GM18870 (cell line): ENCODE results near the gene LTN1.

ENCODE experiments used
- ATAC-seq: cut with Tn5 transposase; IDR thresholded peaks from one replicate; pipeline ENCODE4 v1.9.1; 2021; ENCODE audit warnings: moderate library complexity; ENCODE audit not compliant: unreplicated experiment

LTN1 gene

DNA sequence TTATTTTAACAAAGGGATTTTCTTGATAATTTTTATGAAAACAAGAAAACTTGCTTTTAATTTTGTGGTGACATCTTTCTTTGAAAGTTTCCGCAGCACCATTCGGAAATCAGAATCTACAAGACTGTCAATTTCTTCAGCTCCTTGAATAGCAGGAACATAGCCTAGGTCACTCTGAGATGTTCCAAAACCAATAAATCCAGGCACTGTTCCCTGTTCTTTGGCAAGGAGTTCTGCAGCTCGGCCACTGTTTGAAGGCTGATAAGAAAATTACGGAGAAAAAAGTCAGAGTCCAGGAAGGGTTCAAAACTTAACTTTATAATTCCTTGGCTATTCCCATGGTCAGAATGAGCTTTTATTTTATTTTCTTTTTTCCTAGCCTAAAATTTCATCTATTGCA, 6.0 kb downstream of the LTN1 start:
- ATAC-seq: no peak

DNA sequence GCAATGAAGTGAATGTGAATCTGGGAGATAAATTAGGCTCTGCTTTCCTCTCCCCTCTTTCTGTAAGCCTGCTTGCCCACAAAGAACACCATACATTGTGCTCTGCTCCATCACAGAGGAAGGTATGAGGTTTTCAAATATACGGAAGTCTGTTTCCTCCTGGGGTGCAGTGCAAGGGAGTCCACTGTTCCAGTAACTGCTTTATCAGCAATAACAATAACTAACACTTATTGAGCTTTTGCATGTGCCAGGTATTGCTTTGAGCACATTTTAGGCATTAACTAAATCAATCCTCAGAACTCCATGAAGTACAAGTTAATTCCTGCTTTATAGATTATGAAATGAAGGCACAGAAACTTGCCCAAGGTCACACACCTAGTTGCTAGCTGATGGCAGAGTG, 10.0 kb downstream of the LTN1 start:
- ATAC-seq: no peak

DNA sequence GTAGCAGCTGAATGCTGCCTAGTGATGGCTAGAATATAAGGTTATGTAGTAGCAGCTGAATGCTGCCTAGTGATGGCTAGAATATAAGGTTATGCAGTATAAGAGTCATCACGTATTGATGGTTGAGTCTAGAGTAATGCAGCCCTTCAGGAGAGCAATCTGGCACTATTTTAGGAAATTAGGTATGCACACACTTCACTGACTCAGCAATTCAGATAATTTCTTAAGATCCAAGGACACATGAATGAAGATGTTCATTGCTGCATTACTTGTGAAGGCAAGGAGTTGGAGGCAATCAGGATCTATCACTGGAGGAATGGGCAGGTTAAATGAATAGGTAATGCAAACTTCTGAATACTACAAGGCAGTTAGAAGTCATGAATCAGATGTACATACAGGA, 13.6 kb downstream of the LTN1 start:
- no peak for ATAC-seq

DNA sequence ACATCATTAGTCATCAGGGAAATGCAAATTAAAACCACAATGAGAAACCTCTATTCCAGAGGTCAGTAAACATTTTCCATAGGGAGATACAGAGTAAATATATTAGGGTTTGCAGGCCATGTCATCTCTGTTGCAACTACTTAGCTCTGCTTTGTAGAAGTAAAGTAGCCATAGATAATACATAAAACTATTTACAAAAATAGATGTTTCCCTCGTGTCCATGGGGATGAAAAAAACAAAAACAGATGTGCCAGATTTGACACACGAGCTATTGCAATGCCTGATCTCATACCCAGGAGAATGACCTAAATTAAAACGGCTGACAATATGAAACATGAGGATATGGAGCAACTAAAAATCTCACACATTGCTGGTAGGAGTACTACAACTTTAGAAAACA, 17.3 kb downstream of the LTN1 start:
- ATAC-seq: no peak

DNA sequence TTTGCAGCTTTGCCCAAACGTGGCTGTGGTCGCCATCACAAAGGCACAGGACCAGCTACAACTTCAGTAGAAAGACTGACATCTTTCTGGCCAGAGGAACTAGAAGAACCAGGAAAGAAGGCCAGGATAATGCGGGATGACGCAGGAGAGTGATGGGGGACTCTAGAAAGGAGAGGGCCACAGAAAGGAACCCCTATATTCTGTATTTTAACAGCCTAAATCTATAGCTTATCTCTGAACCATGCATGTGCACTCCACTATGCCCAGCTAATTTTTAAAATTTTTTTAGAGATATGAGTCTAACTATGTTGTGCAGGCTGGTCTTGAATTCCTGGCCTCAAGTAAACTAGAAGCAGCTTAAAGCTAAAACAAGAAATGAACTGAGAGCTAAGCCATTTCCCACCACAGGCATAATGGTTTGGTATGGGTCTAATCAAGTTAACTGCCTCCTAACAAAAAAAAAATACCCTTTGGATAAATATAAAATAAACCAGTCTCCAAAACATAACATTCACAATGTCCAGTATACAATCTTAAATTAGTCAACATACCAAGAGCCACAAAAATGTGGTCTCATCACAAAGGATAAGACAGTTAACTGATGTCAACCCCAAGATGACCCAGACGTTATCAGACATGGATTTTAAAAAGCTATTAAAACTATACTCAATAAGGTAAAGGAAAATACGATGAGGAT, 18.0 kb downstream of the LTN1 start:
- no peak for ATAC-seq

DNA sequence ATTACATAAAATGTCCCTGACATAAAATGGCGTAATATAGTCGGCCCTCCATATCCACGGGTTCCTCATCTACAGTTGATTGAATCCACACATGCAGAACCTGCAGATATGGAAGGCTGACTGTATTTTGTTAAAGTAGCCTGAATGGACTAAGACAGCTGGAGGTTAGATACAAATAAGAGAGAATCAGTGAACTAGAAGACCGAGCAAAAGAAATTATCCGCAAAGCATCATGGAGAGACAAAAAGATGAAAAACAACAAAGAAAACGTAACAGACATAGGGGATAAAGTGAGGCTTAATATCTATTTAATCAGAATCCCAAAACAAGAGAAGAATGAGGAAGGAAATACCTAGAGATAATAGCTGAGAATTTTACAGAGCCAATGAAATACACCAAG, 20.3 kb downstream of the LTN1 start:
- ATAC-seq: no peak

DNA sequence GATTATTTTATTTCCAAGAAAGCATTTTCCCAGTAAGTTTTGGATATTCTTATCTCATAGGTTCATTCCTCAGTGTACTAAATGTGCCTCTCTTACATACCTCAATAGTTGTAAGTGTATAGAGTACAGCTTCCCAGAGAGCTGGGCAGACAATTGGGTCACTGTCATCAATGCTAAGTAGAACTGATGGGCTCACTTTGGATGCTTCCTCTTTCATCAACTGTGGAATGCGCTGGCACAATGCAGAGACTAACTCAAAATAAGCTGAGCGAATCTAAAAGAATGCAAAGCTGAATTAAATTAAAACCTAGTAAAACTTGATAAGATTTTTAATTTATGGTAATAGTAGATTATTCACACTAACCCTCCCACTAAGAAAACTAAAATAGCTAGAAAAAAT, 21.5 kb downstream of the LTN1 start:
- no peak for ATAC-seq

DNA sequence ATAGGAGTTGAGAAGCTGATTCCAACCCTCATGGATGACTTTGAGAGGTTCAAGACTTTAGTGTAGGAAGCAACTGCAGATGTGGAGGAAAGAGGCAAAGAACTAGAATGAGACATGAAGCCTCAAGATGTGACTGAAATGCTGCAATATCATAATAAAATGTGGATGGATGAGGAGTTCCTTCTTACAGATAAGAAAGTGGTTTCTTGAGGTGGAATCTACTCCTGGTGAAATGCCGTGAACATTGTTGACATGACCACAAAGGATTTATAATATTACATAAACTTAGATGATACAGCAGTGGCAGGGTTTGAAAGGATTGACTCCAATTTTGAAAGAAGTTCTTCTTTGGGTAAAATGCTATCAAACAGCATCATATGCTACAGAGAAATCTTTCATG, 28.8 kb downstream of the LTN1 start:
- no peak for ATAC-seq

DNA sequence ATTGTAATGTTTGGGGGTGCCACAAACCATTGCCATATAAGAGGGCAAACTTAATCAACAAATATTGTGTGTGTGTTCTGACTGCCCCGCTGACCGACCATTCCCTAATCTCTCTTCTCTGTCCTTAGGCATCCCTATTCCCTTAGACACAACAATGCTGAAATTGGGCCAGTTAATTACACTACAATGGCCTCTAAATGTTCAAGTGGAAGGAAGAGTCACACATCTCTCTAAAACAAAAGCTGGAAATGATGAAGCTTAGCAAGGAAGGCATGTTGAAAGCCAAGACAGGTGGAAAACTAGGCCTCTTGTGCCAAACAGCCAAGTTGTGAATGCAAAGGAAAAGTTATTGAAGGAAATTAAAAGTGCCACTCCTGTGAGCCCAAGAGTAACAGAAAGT, 30.2 kb downstream of the LTN1 start:
- ATAC-seq: no peak

DNA sequence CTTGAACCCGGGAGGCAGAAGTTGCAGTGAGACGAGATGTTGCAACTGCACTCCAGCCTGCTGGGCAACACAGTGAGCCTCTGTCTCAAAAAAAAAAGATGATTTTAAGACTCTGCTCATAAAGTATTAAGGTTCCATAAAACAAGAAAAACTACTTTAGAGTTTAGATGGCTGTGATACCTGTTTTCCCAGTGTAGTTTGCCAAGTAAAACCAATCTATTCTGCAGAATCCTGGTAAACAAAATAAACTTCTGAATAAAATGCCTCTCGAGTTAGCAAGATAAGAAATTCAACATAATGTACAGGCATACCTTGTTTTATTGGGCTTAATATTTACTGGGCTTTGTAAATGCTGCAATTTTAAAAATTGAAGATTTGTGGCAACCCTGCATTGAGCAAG, 30.8 kb downstream of the LTN1 start:
- no peak for ATAC-seq

DNA sequence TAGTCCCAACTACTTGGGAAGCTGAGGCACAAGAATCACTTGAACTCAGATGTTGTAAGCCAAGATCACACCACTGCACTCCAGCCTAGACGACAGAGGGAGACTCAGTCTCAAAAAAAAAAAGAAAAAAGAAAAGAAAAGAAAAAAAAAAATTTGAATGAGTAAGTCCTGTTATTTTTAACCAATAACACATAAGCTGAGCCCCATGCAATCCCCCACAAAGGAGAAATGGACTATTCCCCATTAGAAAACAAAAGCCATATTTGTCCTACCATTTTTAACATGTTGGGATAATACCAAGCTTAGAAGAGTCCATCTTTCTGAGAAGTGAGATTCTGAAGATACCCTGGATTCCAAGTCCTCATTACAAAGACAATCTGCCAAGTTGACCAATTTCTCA, 32.4 kb downstream of the LTN1 start:
- no peak for ATAC-seq

DNA sequence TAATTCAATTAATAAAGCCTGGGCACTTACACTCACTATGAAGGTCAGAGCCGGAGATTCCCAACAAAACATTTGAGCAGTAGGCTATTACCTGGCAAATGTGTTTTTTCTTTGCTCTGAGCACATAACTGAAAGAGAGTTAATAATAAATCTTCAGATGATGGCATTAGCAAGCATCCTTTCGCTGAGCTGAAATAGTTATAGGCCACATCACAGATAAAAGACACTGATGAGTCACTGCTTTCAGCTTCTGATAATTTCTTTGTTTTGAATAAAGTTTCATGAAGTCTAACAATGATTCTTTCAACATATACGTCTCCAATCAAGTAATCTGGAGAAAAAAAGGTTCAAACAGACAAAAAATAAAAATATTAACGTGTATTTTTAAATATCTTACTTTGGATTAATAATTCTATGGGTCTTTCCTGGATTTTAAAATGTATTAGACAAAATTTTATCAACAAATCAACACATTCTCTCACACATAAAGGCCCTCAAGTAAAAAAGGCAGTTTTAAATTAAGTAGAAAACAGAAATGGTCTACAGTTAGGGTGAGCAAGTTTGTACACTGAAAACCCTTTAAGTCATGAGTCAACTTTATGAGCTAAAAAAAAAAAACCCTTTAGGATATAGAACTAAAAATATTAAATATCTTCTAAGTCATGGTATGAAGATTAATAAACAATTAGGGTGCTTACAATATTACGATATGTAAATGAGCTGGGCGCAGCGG, 33.1 kb downstream of the LTN1 start:
- no peak for ATAC-seq

DNA sequence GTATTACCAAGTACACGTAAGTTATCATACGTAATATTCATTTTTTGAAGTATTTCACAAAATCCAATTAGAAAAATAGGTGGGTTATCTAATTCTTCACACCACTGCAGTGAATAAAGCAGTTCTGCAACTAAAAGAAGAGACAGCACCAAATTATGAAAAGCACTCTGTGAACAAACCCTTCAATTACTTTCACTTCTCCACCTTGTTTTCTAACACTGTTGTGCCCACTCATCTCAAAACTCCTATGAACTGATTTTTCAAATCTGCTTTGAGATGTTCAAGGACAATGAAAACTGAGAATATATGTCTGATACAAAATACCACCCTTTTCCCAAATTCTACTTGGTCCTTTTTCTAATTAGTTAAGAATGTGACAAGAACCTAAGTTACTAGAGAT, 39.4 kb downstream of the LTN1 start:
- ATAC-seq: peak; percentile 77

DNA sequence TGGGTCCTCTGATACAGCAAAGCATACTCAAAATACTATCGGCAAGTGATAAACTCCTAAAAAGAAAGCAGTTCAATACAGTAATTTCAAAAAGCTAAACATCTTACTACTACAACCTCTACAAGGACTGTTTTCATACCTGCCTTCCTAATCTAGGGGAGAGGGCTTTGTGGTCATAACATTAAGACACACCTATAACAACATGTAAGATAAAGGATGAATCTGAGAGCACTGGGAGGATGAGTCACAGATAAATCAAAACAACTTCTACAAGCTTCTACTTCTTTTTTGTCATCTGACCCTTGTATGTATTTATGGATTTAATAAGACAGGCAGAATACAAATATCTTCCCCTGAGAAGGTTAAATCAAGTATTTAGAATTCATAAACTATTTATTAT, 40.0 kb downstream of the LTN1 start:
- no peak for ATAC-seq

DNA sequence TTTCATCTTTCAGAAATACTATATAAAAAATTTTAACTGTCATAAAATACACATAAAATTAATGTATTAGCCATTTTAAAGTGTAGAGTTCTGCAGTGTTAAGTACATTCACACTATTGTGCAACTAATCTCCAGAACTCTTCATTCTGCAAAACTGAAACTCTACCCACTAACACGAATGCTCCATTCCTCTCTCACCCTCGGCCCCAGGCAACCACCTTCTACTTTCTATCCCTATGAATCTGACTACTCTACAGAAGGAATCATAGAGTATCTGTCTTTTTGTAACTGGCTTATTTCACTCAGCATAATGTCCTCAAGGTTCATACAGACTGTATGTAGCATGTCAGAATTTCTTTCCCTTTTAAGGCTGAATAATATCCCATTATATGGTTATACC, 43.4 kb downstream of the LTN1 start:
- no peak for ATAC-seq

DNA sequence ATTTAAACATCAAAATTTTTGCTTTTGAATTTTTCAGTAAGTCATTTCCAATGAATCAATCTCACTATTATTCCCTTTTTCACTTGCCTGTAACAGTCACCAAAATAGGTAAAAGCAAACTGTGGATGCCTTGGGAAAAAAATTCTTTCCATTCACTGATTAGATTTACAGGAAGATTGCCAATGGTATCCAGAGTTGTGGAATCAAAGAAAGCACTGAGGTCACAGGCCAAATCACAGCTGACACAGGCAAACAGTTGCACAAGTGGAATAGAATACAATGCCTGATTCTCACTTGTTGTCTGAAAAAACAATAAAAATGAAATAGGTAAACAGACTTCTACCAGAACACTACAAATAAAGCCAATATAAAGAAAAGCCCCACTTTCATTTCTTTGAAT, 48.4 kb downstream of the LTN1 start:
- ATAC-seq: no peak

DNA sequence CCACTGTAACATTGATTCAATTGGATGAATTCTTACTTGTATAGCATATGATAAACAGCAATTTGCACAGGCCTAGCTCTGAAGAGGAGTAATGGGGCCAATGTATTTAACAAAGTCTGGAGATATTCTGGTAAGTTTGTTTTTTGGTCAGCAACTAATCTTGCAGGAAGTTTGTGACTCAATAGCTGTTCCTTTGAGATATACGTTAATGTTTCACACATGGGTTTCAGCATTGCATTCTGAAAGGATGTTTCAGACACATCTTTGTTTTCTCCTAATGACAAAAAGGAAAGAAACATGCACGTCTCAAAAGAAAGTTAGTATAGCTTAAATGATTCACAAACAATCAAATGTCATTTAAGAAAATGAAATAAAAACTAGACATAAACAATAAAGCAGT, 49.0 kb downstream of the LTN1 start:
- ATAC-seq: no peak

DNA sequence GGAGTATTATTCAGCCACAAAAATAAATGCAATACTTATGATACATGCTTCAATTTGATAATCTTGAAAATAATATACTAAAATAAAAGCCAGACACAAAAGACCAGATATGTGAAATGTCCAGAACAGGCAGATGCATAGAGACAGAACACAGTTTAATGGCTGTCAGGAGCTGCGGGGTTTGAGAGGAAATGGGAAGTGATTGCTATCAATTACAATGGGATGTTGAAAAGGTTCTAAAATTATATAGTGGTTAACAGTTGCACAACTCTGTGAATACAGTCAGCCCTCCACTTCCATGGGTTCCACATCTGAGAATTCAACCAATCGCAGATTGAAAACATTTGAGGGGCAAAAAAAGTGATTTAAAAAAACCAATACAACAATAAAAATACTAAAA, 54.0 kb downstream of the LTN1 start:
- no peak for ATAC-seq

DNA sequence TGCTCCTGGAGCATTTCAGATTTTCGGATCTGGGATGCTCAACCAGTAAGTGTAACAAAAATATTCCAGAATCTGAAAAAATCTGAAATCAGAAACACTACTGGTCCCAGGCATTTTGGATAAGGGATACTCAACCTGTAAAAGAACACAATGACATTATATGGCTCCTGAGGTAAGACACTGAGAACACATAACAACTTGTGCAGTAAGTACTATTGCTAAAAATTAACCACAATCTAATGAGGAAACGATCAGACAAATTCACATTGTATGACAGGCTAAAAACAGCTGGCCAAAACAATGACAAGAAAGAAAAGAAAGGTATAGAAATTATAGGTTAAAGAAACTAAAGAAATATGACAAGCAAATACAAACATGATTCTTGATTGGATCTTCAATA, 54.9 kb downstream of the LTN1 start:
- ATAC-seq: no peak

DNA sequence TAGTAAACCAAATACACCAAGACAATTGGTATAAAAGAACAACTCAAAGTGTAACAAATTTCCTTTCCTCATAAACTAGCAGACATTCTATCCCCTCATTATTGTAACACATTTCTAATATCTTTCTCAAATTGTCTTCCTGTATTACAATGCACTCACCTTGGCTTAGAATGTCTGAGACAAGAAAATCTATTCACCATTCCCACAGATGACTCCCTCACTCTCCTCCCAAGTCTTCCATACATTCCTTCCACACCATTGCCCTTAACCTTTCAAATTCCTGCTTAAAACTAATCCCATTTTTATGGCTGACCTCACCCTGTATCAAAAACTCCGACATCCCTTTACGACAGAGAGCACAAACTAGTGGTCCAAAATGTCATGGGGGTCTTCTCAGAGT, 56.0 kb downstream of the LTN1 start:
- no peak for ATAC-seq

DNA sequence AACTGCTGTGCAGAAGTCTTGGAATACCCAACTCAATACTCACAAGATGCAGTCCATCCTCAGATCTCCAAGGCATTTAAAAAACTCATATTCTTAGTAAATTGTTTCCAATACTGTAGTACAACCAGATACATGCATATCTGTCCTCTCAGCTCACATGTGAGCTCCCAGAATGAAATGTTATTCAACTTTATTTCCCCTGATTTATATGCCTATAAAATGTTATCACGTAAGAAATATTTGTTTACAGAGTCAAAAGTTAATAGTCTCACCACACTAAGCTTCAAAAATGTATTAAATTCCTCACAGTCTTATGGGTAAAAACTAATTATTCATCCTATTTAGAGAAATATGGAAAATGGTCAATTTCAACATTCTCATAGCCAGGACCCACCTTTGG, 56.6 kb downstream of the LTN1 start:
- no peak for ATAC-seq

DNA sequence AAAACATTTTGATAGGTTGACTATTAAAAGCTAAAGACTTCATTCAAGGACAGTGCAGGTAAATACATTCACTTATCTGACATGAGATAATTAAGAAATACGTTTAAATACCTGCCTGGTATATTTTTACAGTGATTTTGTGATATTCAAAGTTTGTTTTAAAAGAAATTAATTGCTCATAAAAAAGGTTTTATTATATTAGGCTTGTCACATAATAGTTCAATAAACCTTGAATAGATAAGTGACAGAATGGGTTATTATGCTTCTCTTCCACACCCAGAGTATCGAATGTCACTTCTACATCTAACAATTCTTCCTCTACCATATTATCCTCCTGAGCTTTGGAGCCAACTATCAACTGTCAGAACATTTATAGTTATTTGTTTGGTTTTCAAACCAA, 60.0 kb downstream of the LTN1 start:
- no peak for ATAC-seq
